CD4-positive, alpha-beta T cell (primary cell): ENCODE results near the gene HDAC4. TPM values are rescaled to one million over a fixed set of nuclear protein-coding genes. Genes with fewer than 3 reads are reported as not detected.

ENCODE experiments used
- ATAC-seq: fragments of 200-7000 bp; cut with Tn5 transposase; one replicate; pipeline ENCODE4 v1.10.0; 2022; ENCODE audit warnings: mild to moderate bottlenecking; ENCODE audit not compliant: poor library complexity
- CTCF ChIA-PET: fragments of 350-600 bp; sonication (Branson Sonifier 250); formaldehyde crosslinking; loops from one replicate; lab custom pipeline; 2021; ENCODE audit warnings: antibody characterized with exemption, inconsistent platforms; lab: Charles Lee
- POLR2A ChIA-PET: fragments of 350-600 bp; sonication (Branson Sonifier 250); formaldehyde crosslinking; loops from one replicate; lab custom pipeline; 2021; ENCODE audit warnings: antibody characterized with exemption, inconsistent platforms; lab: Charles Lee
- DNase-seq, 14 experiments: peaks; one replicate each; pipeline ENCODE4 v3.0.0-alpha.2; 2013 to 2020; ENCODE audit warnings: mixed read lengths in 2 of 14
- H3K27ac ChIP-seq, 2 donors: one replicate each; pipeline versions ENCODE4 v1.5.1 to v1.7.0; 2013; ENCODE audit warnings: low read length in 2 of 2, low read depth in 1 of 2, mild to moderate bottlenecking in 1 of 2
- H3K27me3 ChIP-seq, 2 experiments: 1 replicate in 1 of 2; 2 replicates in 1 of 2; pipeline versions ENCODE4 v1.6.1 to v1.7.0; 2013; ENCODE audit warnings: low read length in 2 of 2, control low read depth in 1 of 2, mild to moderate bottlenecking in 1 of 2, moderate library complexity in 1 of 2; ENCODE audit not compliant: insufficient read depth in 2 of 2, control insufficient read depth in 1 of 2
- H3K36me3 ChIP-seq: one replicate; pipeline ENCODE4 v1.6.1; 2013; ENCODE audit warnings: low read length, control low read depth; ENCODE audit not compliant: insufficient read depth
- H3K4me1 ChIP-seq: one replicate; pipeline ENCODE4 v1.6.1; 2013; ENCODE audit warnings: low read length, control low read depth; ENCODE audit not compliant: insufficient read depth
- H3K4me3 ChIP-seq: one replicate; pipeline ENCODE4 v1.5.1; 2013; ENCODE audit warnings: mild to moderate bottlenecking, low read length, moderate library complexity
- H3K9me3 ChIP-seq, 2 experiments: 1 replicate in 1 of 2; 2 replicates in 1 of 2; pipeline versions ENCODE4 v1.6.1 to v1.7.0; 2013; ENCODE audit warnings: low read length in 2 of 2, mild to moderate bottlenecking in 2 of 2, control low read depth in 1 of 2, moderate library complexity in 1 of 2; ENCODE audit not compliant: control insufficient read depth in 1 of 2, insufficient read depth in 1 of 2
- H3K27ac Mint-ChIP-seq: one replicate; pipeline ENCODE4 v1.8.0; 2020; ENCODE audit warnings: mixed read lengths
- H3K27me3 Mint-ChIP-seq: one replicate; pipeline ENCODE4 v1.8.0; 2021; ENCODE audit warnings: mixed read lengths
- H3K36me3 Mint-ChIP-seq: one replicate; pipeline ENCODE4 v1.8.0; 2021; ENCODE audit warnings: low read depth, mixed read lengths
- H3K4me1 Mint-ChIP-seq: one replicate; pipeline ENCODE4 v1.8.0; 2021; ENCODE audit warnings: low read depth, mixed read lengths
- H3K4me3 Mint-ChIP-seq: one replicate; pipeline ENCODE4 v1.8.0; 2020; ENCODE audit warnings: mild to moderate bottlenecking, mixed read lengths
- H3K9me3 Mint-ChIP-seq: one replicate; pipeline ENCODE4 v1.8.0; 2020; ENCODE audit warnings: mixed read lengths
- CTCF ChIP-seq: fragments of 200-600 bp; IDR thresholded peaks from one replicate; pipeline ENCODE4 v1.8.0; 2022; ENCODE audit warnings: antibody characterized with exemption, mild to moderate bottlenecking
- intact Hi-C, 2 experiments: fragments of 100-400 bp; cut with DNase I in 1 of 2; cut with micrococcal nuclease in 1 of 2; formaldehyde crosslinking; loops; one replicate each; pipeline versions ENCODE4 v1.15.1 to v1.9.0; 2023 to 2025; cut with DNase I, micrococcal nuclease
- total RNA-seq, 174 experiments: library from RNA in 2 of 174; stranded (reverse) in 2 of 174; gene quantifications; one replicate each; pipeline ENCODE4 v1.2.3 and lab custom pipeline; 2021 to 2026

The HDAC4 gene
- total RNA-seq, 2 experiments from 2014 or later, result 45.3 to 49.2 TPM

- Mint-ChIP-seq H3K4me1 (peaks cover 72% of the 10 kb centered on the region), H3K27ac (peak overlapping the region; percentile 91), H3K9me3 (no peaks in the 10 kb centered on the region), H3K36me3 (peaks cover 9% of the 10 kb centered on the region), H3K27me3 (no peaks in the 10 kb centered on the region), H3K4me3 (peak overlapping the region; percentile 42)
- Histone ChIP-seq H3K36me3 (peaks cover 11% of the 10 kb centered on the region), H3K27me3 (no peaks in the 10 kb centered on the region), H3K4me1 (peaks cover 67% of the 10 kb centered on the region), H3K9me3 (no peaks in the 10 kb centered on the region), H3K4me3 (peak overlapping the region; percentile 42), H3K27ac (peak overlapping the region; percentile 47)
- peak; percentile 58 for ATAC-seq
- ChIA-PET POLR2A (interaction anchor here (0.6 to 1.4 kb wide), 18 partner anchors 10 to 170 kb away, joined by 3 to 10 read pairs (median 4); partner anchors contain the start of gene HDAC4), CTCF (interaction anchor here (1.1 to 1.6 kb wide), 2 partner anchors 36 kb away, joined by 3 to 5 read pairs; no protein-coding TSS in a partner anchor)
- peak in 5 of 14 experiments; percentile 32 to 61 (median 46) for DNase-seq
- intact Hi-C loops, result loop anchor here in 1 of 2 experiments (2.0 kb wide), 1 partner anchor 33 kb away; no protein-coding TSS in a partner anchor
- TF ChIP-seq CTCF, result no peak
These were observed 169.3 kb downstream of the HDAC4 start for GRCh38 chr2:239231231-239232194.

GRCh38 chr2:239230318-239231052 lies 170.3 kb downstream of the HDAC4 start:
- Mint-ChIP-seq H3K27ac (peak overlapping the region; percentile 87), H3K27me3 (no peaks in the 10 kb centered on the region), H3K9me3 (no peaks in the 10 kb centered on the region), H3K36me3 (peaks cover 9% of the 10 kb centered on the region), H3K4me1 (peaks cover 82% of the 10 kb centered on the region), H3K4me3 (peak overlapping the region; percentile 42)
- Histone ChIP-seq H3K27me3 (no peaks in the 10 kb centered on the region), H3K9me3 (no peaks in the 10 kb centered on the region), H3K4me3 (peak overlapping the region; percentile 42), H3K36me3 (peaks cover 8% of the 10 kb centered on the region), H3K4me1 (peaks cover 73% of the 10 kb centered on the region), H3K27ac (peak overlapping the region; percentile 37 to 47)
- peak; percentile 63 for ATAC-seq
- ChIA-PET POLR2A (interaction anchor here (0.7 to 1.4 kb wide), 13 partner anchors 9 to 171 kb away, joined by 3 to 10 read pairs (median 4); partner anchors contain the start of gene HDAC4), CTCF (interaction anchor here (1.1 kb wide), 1 partner anchor 37 kb away, joined by 3 read pairs; no protein-coding TSS in a partner anchor)
- TF ChIP-seq CTCF, result no peak
- peak in 4 of 14 experiments; percentile 23 to 58 (median 56) for DNase-seq
- intact Hi-C loops, result loop anchor here in 1 of 2 experiments (2.0 kb wide), 1 partner anchor 34 kb away; no protein-coding TSS in a partner anchor
